ACC112 (cell line): ENCODE measurements around the gene PIGN.

Source experiments
- H2AFZ ChIP-seq: fragments of 200-600 bp; sonication (generic); one replicate; pipeline ENCODE4 v1.6.0; 2017; ENCODE audit warnings: antibody characterized with exemption, low read length; ENCODE audit not compliant: unreplicated experiment
- H3K27ac ChIP-seq: fragments of 200-600 bp; sonication (generic); 2 replicates; pipeline ENCODE4 v1.5.1; 2014; ENCODE audit warnings: low read depth, mild to moderate bottlenecking, antibody characterized with exemption, low read length, moderate library complexity
- H3K27me3 ChIP-seq: fragments of 200-600 bp; sonication (generic); 2 replicates; pipeline ENCODE4 v1.6.1; 2014; ENCODE audit warnings: mild to moderate bottlenecking, antibody characterized with exemption, low read length, moderate library complexity, mixed read lengths; ENCODE audit not compliant: insufficient read depth
- H3K36me3 ChIP-seq: fragments of 200-600 bp; sonication (generic); 2 replicates; pipeline ENCODE4 v1.6.1; 2016; ENCODE audit warnings: mild to moderate bottlenecking, antibody characterized with exemption, low read length, moderate library complexity, mixed read lengths; ENCODE audit not compliant: insufficient read depth
- H3K4me1 ChIP-seq: fragments of 200-600 bp; sonication (generic); one replicate; pipeline ENCODE4 v1.6.1; 2016; ENCODE audit warnings: low read length, mixed read lengths; ENCODE audit not compliant: insufficient read depth, unreplicated experiment, control insufficient read depth
- H3K4me3 ChIP-seq: fragments of 200-600 bp; sonication (generic); 2 replicates; pipeline ENCODE4 v1.5.1; 2014; ENCODE audit warnings: mild to moderate bottlenecking, low read depth, low read length
- H3K79me2 ChIP-seq: fragments of 200-600 bp; sonication (generic); one replicate; pipeline ENCODE4 v1.6.0; 2016; ENCODE audit warnings: low read length; ENCODE audit not compliant: control insufficient read depth, unreplicated experiment, insufficient read depth

Gene PIGN

DNA sequence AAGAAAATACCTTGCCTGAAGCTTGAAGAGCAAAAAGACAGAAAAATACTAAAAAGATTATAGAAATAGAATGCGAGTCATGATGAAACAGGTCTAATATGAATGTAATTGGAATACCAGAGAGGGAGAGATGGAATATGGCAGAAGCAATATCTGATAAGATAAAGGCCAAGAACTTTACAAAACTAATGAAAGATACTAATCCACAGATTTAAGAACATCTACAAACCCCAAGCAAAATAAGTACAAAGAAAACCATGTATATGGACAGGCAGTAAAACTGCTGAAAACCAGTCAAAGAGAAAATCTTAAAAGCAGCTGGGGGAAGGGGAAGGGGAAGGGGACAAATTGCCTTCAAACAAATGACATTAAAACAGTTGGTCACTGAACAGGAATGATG is 67.0 kb downstream of the PIGN start:
- Histone ChIP-seq H3K79me2 (no peaks in the 10 kb centered on the region), H3K4me1 (peaks cover 5% of the 10 kb centered on the region), H3K4me3 (no peak overlapping the region), H3K27ac (no peak overlapping the region), H3K27me3 (no peaks in the 10 kb centered on the region), H2AFZ (no peak overlapping the region), H3K36me3 (peaks cover 4% of the 10 kb centered on the region; the same call in 1 of the 2 replicates)

DNA sequence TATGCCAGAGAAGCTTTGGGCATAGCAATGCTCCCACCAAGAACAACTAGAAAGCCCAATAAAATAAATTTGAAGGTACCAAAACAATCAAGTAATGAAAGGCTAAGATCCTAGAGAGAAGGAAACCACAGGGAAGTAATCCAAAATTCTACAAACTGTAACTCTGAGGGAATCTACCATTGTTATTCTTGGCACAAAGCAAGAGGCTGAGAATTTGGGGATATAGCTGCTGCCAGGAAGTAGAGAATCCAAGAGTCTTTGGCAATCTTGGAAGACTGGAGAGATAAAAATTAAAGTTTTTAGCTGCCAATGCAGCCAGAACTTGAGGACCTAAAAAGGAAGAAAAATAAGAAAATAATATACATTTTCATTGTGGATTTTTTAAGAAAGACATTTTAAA is 68.5 kb downstream of the PIGN start:
- Histone ChIP-seq H2AFZ (no peak overlapping the region), H3K36me3 (peaks cover 4% of the 10 kb centered on the region; the same call in 1 of the 2 replicates), H3K27ac (no peak overlapping the region), H3K27me3 (no peaks in the 10 kb centered on the region), H3K4me3 (no peak overlapping the region), H3K4me1 (peaks cover 5% of the 10 kb centered on the region), H3K79me2 (no peaks in the 10 kb centered on the region)

- Histone ChIP-seq H3K36me3 (no peaks in the 10 kb centered on the region), H3K4me3 (no peak overlapping the region), H2AFZ (no peak overlapping the region)
Measured at GRCh38 chr18:62109676-62110075, 77.2 kb downstream of the PIGN start.

DNA sequence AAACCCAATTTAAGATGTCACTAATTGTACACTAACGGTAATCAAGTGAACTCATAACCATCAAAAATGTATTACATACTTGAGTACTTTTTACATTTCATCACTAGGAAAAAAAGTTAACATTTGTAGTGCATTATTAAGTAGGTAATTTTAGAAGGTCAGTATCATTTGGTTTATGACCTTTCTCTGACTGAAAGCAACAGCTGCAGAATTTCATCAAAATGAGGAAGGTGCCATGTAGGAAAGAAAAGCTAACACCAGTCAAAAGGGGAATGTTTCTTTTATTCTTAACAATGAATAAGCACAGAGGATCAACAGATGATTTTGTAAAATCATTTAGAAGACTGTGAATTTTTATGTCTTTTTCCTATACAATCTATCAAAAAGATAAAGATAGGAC is 79.0 kb downstream of the PIGN start:
- no peak overlapping the region for H3K4me3 ChIP-seq
- no peaks in the 10 kb centered on the region for H3K79me2 ChIP-seq
- no peaks in the 10 kb centered on the region for H3K36me3 ChIP-seq
- no peak overlapping the region for H3K27ac ChIP-seq
- H2AFZ ChIP-seq: no peak overlapping the region
- no peaks in the 10 kb centered on the region for H3K27me3 ChIP-seq
- H3K4me1 ChIP-seq: peaks cover 13% of the 10 kb centered on the region

More at GRCh38 chr18:62109676-62110075, 77.2 kb downstream of the PIGN start:
- Histone ChIP-seq H3K27ac (no peak overlapping the region), H3K79me2 (no peaks in the 10 kb centered on the region), H3K27me3 (no peaks in the 10 kb centered on the region), H3K4me1 (peaks cover 13% of the 10 kb centered on the region)

DNA sequence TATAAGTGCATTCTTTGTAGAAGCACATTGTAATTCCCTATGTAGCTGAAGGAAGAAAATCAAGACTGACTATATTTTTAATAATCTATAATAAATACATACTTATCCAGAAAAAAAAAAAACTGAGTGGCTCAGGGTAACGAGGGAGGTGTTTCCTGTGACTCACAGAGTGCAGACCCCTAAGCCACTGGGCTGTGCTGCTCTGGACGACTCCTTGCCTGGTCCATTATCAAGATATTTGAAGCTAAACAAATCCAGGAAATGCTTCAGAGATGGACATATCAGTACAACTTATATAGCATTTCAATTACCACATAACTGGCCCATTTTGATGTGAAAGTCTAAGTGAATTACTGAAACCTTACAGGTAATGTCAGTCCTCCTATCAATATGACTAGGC is 80.6 kb downstream of the PIGN start:
- Histone ChIP-seq H3K4me3 (no peak overlapping the region), H2AFZ (no peak overlapping the region), H3K27ac (no peak overlapping the region), H3K36me3 (no peaks in the 10 kb centered on the region), H3K4me1 (peaks cover 13% of the 10 kb centered on the region), H3K27me3 (no peaks in the 10 kb centered on the region), H3K79me2 (no peaks in the 10 kb centered on the region)

DNA sequence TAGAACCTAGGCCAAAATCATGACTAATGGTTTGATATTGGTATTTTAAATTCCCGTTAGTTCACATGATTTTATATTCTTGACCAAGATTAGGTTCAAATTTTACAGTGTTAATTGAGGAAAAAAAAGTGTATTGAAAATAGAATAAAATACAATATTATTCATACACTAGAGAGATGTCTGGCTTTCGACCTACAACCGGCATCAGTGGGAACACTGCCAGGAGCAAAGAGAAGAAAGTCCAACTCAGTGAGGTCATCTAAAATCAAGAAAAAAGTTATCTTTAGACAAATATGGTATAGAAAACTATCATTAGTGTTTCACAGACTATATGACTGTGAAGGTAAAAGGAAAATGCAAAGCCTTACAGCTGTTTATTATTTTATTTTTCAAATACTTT is 81.5 kb downstream of the PIGN start:
- H3K4me3 ChIP-seq: no peak overlapping the region
- no peak overlapping the region for H3K27ac ChIP-seq
- H3K36me3 ChIP-seq: peaks cover 6% of the 10 kb centered on the region; the same call in 1 of the 2 replicates
- H3K79me2 ChIP-seq: no peaks in the 10 kb centered on the region
- H3K27me3 ChIP-seq: no peaks in the 10 kb centered on the region
- H3K4me1 ChIP-seq: peaks cover 13% of the 10 kb centered on the region
- H2AFZ ChIP-seq: no peak overlapping the region

GRCh38 chr18:62102221-62102620 is 84.6 kb downstream of the PIGN start:
- Histone ChIP-seq H3K27me3 (no peaks in the 10 kb centered on the region), H3K79me2 (no peaks in the 10 kb centered on the region), H3K36me3 (peaks cover 33% of the 10 kb centered on the region), H3K4me1 (peaks cover 13% of the 10 kb centered on the region), H2AFZ (no peak overlapping the region), H3K4me3 (no peak overlapping the region), H3K27ac (no peak overlapping the region)

- Histone ChIP-seq H3K79me2 (no peaks in the 10 kb centered on the region), H3K4me1 (peaks cover 9% of the 10 kb centered on the region), H3K4me3 (no peak overlapping the region), H3K36me3 (peaks cover 33% of the 10 kb centered on the region), H3K27ac (no peak overlapping the region), H2AFZ (no peak overlapping the region), H3K27me3 (no peaks in the 10 kb centered on the region)
Measured at GRCh38 chr18:62101321-62101721, 85.5 kb downstream of the PIGN start.

- Histone ChIP-seq H3K27me3 (no peaks in the 10 kb centered on the region), H3K36me3 (peaks cover 33% of the 10 kb centered on the region), H3K4me3 (no peak overlapping the region), H3K27ac (no peak overlapping the region), H2AFZ (no peak overlapping the region), H3K4me1 (no peaks in the 10 kb centered on the region), H3K79me2 (no peaks in the 10 kb centered on the region)
Measured at GRCh38 chr18:62098960-62099359, 87.9 kb downstream of the PIGN start.

- H3K4me1 ChIP-seq: no peaks in the 10 kb centered on the region
- peaks cover 33% of the 10 kb centered on the region for H3K36me3 ChIP-seq
- no peak overlapping the region for H2AFZ ChIP-seq
- no peak overlapping the region for H3K4me3 ChIP-seq
- H3K79me2 ChIP-seq: no peaks in the 10 kb centered on the region
- no peaks in the 10 kb centered on the region for H3K27me3 ChIP-seq
- no peak overlapping the region for H3K27ac ChIP-seq
Measured at GRCh38 chr18:62097698-62098097, 89.2 kb downstream of the PIGN start.

DNA sequence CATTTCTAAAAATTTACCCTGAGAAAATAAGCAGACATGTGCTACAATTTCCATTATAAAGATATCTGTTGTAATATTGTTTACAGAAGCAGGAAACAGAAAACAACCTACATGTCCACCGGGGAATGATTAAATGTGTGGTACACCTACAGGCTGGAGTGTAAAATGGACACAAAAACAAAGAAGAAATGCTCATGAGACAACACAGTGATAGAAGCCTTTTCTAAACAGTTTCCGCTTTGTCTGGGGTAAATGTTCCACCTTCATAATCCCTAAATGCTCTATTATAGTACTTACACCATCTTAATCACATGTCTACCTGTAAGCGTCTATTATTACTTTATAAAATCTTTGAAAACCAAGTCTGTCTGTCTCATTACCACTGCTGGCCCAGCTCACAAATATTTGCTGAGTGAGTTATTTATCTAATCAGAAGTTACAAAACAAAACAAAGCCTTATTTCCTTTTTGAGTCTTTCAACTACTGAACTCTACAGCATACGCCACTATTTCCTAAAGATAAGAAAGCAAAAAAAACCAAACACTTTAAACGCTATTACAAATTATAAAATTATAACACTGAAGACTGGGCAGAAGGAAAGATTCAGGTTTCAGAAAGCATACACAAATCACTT is 95.3 kb downstream of the PIGN start:
- H2AFZ ChIP-seq: no peak overlapping the region
- H3K36me3 ChIP-seq: 0 out of 2 replicates have a peak, but pooled peaks cover 4% of the 10 kb centered on the region
- no peak overlapping the region for H3K4me3 ChIP-seq
- no peaks in the 10 kb centered on the region for H3K79me2 ChIP-seq
- no peaks in the 10 kb centered on the region for H3K27me3 ChIP-seq
- no peak overlapping the region for H3K27ac ChIP-seq
- H3K4me1 ChIP-seq: no peaks in the 10 kb centered on the region
